Measurements from ENCODE around the gene AIRE.

AIRE gene

DNA sequence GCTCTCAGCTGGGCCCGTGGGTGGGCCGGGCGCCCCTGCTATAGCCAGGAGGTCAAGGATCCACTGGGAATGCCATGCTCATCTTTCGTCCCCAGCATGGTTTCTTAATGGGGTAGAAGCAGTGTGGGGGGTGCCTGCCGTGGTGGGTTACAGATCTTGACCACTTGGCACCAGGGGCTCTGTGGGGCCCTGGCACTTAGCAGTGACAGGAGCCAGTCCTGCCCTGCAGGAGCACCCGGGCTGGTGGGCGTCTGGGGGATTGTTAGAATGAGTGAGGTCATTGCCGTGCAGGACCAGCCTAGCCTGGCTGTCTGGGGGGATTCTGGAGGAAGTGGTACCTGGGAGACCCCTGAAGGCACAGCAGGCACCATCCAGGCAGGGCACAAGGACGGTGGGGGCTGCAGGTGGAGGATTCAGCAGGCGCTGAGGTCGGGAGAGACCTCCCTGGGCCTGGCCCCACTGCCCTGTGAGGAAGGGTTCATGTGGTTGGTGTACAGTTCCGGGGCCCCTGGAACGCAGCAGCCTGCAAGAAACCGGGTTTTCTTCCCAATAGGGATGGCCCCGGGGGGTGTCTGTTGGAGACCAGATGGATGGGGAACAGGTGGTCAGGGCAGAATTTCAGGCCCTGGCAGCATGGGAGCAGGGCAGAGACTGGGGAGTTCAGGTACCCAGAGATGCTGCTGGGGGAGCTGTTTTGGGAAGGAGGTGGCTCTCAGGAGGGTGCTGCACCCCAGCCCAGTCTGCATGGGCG, 4.8 kb downstream of the AIRE start:
- no peak overlapping the region for H3K4me3 ChIP-seq (replicated peaks; ENCODE audit: low read depth, low read length)
- TF ChIP-seq, protein P1, sequence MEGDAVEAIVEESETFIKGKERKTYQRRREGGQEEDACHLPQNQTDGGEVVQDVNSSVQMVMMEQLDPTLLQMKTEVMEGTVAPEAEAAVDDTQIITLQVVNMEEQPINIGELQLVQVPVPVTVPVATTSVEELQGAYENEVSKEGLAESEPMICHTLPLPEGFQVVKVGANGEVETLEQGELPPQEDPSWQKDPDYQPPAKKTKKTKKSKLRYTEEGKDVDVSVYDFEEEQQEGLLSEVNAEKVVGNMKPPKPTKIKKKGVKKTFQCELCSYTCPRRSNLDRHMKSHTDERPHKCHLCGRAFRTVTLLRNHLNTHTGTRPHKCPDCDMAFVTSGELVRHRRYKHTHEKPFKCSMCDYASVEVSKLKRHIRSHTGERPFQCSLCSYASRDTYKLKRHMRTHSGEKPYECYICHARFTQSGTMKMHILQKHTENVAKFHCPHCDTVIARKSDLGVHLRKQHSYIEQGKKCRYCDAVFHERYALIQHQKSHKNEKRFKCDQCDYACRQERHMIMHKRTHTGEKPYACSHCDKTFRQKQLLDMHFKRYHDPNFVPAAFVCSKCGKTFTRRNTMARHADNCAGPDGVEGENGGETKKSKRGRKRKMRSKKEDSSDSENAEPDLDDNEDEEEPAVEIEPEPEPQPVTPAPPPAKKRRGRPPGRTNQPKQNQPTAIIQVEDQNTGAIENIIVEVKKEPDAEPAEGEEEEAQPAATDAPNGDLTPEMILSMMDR (IDR thresholded peaks at IDR 0.05; ENCODE audit: low read depth, low read length, missing control alignments): no peak

DNA sequence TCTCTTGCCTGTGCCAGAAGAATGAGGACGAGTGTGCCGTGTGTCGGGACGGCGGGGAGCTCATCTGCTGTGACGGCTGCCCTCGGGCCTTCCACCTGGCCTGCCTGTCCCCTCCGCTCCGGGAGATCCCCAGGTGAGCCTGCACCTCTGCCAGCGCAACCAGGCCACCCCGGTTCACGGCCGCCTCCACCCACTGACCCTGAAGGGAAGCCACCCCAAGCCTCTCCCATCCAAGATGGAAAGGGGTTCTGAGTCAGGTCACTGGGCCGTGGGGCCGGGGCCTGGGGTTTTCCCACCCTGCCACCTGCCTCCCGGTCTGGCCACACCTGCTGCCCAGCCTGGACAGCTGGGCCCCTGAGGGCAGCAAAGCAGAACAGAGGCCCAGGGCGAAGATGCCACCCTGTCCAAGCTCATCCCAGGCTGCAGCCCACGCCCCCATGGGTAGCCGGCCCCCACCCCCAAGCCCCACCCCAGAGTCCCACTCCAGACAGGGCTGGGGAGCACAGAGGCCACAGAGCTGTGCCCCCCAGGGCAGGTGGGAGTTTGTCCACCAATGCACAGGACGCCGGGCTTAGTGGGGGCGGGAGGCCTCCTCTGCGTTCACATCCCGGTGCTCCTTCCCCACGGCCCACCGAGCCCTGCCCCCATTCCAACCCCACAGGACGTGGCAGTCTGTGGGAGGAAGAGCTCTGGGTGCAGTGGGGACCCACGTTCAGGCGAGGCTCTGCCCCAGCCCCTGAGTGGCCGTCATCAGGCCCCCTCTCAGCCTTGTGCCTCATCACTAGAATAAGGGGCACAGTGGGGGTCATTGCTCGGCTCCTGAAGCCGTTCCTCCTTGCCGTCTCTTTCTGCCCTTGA, 5.6 kb downstream of the AIRE start:
- no peak for DNase-seq (ENCODE audit: extremely low read depth, low read depth)
- TF ChIP-seq, protein P1 (IDR thresholded peaks at IDR 0.05; ENCODE audit: low read depth, low read length, missing control alignments): no peak
- H3K4me3 ChIP-seq (replicated peaks; ENCODE audit: low read depth, low read length): no peak overlapping the region

More for the DNA sequence above, 4.8 kb downstream of the AIRE start:
- DNase-seq (ENCODE audit: extremely low read depth, low read depth): no peak

DNA sequence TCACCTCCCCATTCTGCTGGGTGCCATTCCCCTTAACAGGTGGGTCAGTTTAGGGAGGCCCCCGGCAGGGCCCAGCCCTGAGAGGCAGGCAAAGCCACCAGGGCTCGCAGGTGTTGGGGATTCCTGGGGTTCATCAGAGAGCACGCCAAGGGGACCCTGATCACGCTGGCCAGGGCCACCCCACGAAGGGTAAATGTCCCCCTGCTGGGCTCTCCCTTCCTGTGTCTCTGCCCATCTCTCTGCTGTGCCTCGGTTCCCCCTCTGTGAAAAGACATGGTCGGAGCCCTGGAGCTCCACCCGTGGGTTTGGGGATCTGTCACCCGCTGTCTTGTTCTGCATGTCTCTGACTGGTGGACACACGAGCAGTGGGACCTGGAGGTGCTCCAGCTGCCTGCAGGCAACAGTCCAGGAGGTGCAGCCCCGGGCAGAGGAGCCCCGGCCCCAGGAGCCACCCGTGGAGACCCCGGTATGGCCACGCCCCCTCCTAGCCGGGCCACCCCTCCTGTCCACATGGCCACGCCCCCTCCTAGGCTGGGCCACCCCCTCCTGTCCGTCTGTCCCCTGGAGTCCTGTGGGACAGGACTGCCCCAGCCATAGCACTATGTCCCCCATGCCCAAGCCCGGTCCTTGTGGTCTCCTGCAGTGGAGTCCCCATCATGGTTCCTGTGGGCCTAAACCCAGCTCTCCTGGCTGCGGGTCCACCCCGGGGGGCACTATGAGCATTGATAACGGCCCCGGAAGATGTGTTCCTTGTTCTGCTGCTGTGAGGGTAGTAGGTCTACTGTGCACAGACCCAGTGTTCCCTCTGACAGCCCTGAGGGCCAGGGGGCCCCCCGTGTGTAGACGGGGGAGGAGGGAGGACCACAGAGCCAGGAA, 6.5 kb downstream of the AIRE start:
- DNase-seq (ENCODE audit: extremely low read depth, low read depth): no peak
- H3K4me3 ChIP-seq (replicated peaks; ENCODE audit: low read depth, low read length): no peak overlapping the region
- TF ChIP-seq, protein P1 (IDR thresholded peaks at IDR 0.05; ENCODE audit: low read depth, low read length, missing control alignments): no peak

DNA sequence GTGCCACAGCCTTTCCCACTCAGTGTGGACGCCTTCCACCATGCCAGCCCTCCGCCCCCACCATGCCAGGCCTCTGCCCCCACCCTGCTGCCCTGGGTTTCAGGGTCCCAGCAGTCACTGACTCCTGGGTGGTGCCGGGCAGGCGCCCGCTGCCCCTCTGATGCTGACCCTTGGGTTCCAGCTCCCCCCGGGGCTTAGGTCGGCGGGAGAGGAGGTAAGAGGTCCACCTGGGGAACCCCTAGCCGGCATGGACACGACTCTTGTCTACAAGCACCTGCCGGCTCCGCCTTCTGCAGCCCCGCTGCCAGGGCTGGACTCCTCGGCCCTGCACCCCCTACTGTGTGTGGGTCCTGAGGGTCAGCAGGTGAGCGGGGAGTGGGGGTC, 7.1 kb downstream of the AIRE start:
- no peak for DNase-seq (ENCODE audit: extremely low read depth, low read depth)
- TF ChIP-seq, protein P1 (IDR thresholded peaks at IDR 0.05; ENCODE audit: low read depth, low read length, missing control alignments): no peak

DNA sequence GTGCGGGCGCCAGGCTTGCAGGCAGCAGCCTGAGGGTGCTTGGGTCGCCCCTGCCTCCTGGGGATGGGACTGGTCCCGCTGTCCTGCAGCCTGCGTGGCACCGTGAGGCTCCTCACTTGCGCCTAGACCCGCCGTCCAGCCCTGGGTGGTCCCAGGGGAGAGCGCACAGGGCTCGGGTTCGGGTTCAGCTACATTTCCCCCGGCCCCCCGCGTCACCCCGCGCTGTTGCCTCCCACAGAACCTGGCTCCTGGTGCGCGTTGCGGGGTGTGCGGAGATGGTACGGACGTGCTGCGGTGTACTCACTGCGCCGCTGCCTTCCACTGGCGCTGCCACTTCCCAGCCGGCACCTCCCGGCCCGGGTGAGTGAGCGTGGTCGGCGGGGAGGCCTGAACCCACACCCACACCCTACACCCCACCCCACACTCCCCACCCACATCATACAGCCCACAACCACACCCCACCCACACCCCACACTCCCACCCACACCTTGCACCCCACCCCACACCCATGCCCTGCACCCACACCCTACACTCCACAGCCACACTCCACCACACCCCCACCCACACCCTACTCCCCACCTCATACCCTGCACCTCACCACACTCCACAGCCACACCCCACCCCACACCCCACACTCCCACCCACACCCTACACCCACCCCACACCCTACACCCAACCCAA, 8.0 kb downstream of the AIRE start:
- TF ChIP-seq, protein P1 (IDR thresholded peaks at IDR 0.05; ENCODE audit: low read depth, low read length, missing control alignments): no peak
- no peak for DNase-seq (ENCODE audit: extremely low read depth, low read depth)
- no peak overlapping the region for H3K4me3 ChIP-seq (replicated peaks; ENCODE audit: low read depth, low read length)

More for the DNA sequence above, 7.1 kb downstream of the AIRE start:
- no peak overlapping the region for H3K4me3 ChIP-seq (replicated peaks; ENCODE audit: low read depth, low read length)
